ENCODE measurements around the gene TMSB10. TPM values are rescaled to one million over a fixed set of nuclear protein-coding genes. Genes with fewer than 3 reads are reported as not detected.

TMSB10 gene
- total RNA-seq, 1 experiment from 2014 or later, result 869 TPM

- Mint-ChIP-seq H3K36me3 (no peaks in the 10 kb centered on the region), H3K9me3 (no peaks in the 10 kb centered on the region), H3K27me3 (ENCODE audit: low read depth) (peaks cover 91% of the 10 kb centered on the region), H3K4me1 (peaks cover 10% of the 10 kb centered on the region), H3K4me3 (peak overlapping the region; percentile 87), H3K27ac (no peak overlapping the region)
- no peak for TF ChIP-seq MAX (CRISPR knock-in tag; IDR thresholded peaks at IDR 0.05)
- TF ChIP-seq, protein P1, sequence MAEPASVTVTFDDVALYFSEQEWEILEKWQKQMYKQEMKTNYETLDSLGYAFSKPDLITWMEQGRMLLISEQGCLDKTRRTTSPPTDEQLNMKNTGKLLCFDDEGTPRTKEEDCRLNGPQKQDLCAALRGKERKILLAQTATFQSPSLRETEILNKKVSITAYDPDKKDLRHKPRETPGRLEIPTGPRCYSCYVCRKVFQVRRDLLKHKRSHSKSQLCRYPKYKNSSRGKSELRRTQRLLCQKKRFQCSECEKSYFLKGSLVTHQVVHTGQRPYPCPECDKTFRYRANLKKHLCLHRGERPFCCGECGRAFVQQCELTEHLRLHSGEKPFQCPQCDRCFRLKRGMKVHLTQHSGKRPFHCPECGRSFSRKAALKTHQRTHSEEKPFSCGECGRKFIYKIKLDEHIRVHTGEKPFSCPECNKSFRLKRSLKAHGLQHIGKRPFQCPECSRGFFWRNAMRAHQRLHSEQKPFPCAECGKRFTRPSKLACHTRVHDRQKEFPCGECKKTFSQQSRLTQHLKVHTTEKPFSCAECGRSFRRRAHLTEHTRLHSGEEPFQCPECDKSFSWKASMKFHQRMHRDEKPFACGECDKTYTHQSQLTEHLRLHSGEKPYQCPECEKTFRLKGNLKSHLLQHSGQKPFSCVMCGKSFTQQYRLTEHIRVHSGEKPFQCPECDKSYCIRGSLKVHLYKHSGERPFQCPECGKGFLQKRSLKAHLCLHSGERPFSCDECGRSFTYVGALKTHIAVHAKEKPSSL (CRISPR knock-in tag; conservative IDR thresholded peaks at IDR 0.05), result no peak
- TF ChIP-seq PRRX2 (CRISPR knock-in tag; IDR thresholded peaks at IDR 0.05), result no peak
- no peak for TF ChIP-seq JAZF1 (CRISPR knock-in tag; IDR thresholded peaks at IDR 0.05)
- no peak for TF ChIP-seq E2F4 (CRISPR knock-in tag; IDR thresholded peaks at IDR 0.05; ENCODE audit: borderline replicate concordance, low read depth)
- TF ChIP-seq, protein P2, sequence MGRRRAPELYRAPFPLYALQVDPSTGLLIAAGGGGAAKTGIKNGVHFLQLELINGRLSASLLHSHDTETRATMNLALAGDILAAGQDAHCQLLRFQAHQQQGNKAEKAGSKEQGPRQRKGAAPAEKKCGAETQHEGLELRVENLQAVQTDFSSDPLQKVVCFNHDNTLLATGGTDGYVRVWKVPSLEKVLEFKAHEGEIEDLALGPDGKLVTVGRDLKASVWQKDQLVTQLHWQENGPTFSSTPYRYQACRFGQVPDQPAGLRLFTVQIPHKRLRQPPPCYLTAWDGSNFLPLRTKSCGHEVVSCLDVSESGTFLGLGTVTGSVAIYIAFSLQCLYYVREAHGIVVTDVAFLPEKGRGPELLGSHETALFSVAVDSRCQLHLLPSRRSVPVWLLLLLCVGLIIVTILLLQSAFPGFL (CRISPR knock-in tag; IDR thresholded peaks at IDR 0.05; ENCODE audit: borderline replicate concordance), result no peak
- TF ChIP-seq NR2C2 (CRISPR knock-in tag; IDR thresholded peaks at IDR 0.05), result no peak
- TF ChIP-seq, protein P3, sequence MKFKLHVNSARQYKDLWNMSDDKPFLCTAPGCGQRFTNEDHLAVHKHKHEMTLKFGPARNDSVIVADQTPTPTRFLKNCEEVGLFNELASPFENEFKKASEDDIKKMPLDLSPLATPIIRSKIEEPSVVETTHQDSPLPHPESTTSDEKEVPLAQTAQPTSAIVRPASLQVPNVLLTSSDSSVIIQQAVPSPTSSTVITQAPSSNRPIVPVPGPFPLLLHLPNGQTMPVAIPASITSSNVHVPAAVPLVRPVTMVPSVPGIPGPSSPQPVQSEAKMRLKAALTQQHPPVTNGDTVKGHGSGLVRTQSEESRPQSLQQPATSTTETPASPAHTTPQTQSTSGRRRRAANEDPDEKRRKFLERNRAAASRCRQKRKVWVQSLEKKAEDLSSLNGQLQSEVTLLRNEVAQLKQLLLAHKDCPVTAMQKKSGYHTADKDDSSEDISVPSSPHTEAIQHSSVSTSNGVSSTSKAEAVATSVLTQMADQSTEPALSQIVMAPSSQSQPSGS (CRISPR knock-in tag; IDR thresholded peaks at IDR 0.05; ENCODE audit: borderline replicate concordance, low read depth), result no peak
- TF ChIP-seq FOXK1 (CRISPR knock-in tag; IDR thresholded peaks at IDR 0.05), result no peak
- TF ChIP-seq TP53 (CRISPR knock-in tag; IDR thresholded peaks at IDR 0.05), result no peak
- no peak for TF ChIP-seq HMGA2 (CRISPR knock-in tag; IDR thresholded peaks at IDR 0.05)
- TF ChIP-seq ESRRA (CRISPR knock-in tag; IDR thresholded peaks at IDR 0.05; ENCODE audit: borderline replicate concordance), result no peak
- no peak for TF ChIP-seq ETV6 (CRISPR knock-in tag; IDR thresholded peaks at IDR 0.05)
- no peak for TF ChIP-seq ZBTB43 (CRISPR knock-in tag; IDR thresholded peaks at IDR 0.05)
- no peak for TF ChIP-seq ZNF532 (CRISPR knock-in tag; IDR thresholded peaks at IDR 0.05; ENCODE audit: borderline replicate concordance)
- no peak for TF ChIP-seq ZNF138 (CRISPR knock-in tag; conservative IDR thresholded peaks at IDR 0.05)
- CTCF ChIA-PET, result interaction anchor here (1.1 to 4.3 kb wide), 5 partner anchors 9 to 138 kb away, joined by 3 to 62 read pairs (median 12); no protein-coding TSS in a partner anchor
- no peak for DNase-seq (ENCODE audit: low spot score)
- POLR2A ChIA-PET, result no interaction called here
- ATAC-seq, result no peak
Observed at GRCh38 chr2:84878896-84879583, 26.4 kb upstream of the TMSB10 start.
